OCI-LY3 (cell line): ENCODE measurements around the gene FRG2B.
"Not testable (repeated sequence)": the region's sequence is repeated elsewhere in the genome, so short reads cannot be mapped to it uniquely, and the experiment has no call there.

ENCODE experiments used
- CTCF ChIP-seq: fragments of 200-600, 300-600 bp; sonication (generic); IDR thresholded peaks from 2 replicates; pipeline ENCODE4 v1.5.1; 2014; ENCODE audit warnings: antibody characterized with exemption, low read length, low read depth
- EZH2phosphoT487 ChIP-seq: fragments of 200-600 bp; shearing (Covaris generic); IDR thresholded peaks from 2 replicates; pipeline ENCODE4 v1.6.1; 2018; ENCODE audit warnings: antibody characterized with exemption, mixed run types, low read depth

- TF ChIP-seq CTCF, EZH2phosphoT487: not testable (repeated sequence)
Measured at GRCh38 chr10:133622544-133622943, 4.1 kb downstream of the FRG2B start.
